ENCODE measurements around the gene MRPS14. TPM values are rescaled to one million over a fixed set of nuclear protein-coding genes. Genes with fewer than 3 reads are reported as not detected.

Gene MRPS14
- total and polyA plus RNA-seq, 2 of the 4 experiments (the other 2 are of a cell fraction): 22.0 to 23.1 TPM

GRCh38 chr1:174982971-174983689, 40.1 kb downstream of the MRPS14 start:
- Histone ChIP-seq H3K9me3 (ENCODE audit: control insufficient read depth, insufficient read depth, low read length) (no peaks in the 10 kb centered on the region), H4K91ac (ENCODE audit: insufficient read depth, low read depth, low read length) (no peak overlapping the region), H2BK15ac (ENCODE audit: low read depth, low read length) (no peak overlapping the region), H2AFZ (replicated peaks; ENCODE audit: low read length, poor library complexity) (no peak overlapping the region), H4K20me1 (ENCODE audit: insufficient read depth, low read length) (no peaks in the 10 kb centered on the region), H3K27ac (ENCODE audit: insufficient read depth, low read length) (no peak overlapping the region), H3K4me1 (ENCODE audit: control insufficient read depth, insufficient read depth, low read length) (no peaks in the 10 kb centered on the region), H3K18ac (ENCODE audit: low read depth, low read length) (no peak overlapping the region), H3K9me1 (ENCODE audit: insufficient read depth, low read length) (no peaks in the 10 kb centered on the region), H4K5ac (ENCODE audit: low read depth, low read length) (no peak overlapping the region), H3K4me3 (ENCODE audit: insufficient read depth, low read depth, low read length) (no peak overlapping the region), H2AK5ac (ENCODE audit: low read depth, low read length) (no peak overlapping the region), H3K4me2 (ENCODE audit: low read depth, low read length) (no peak overlapping the region), H4K8ac (ENCODE audit: low read depth in 2 of 2, low read length in 2 of 2) (no peak overlapping the region), H3K27me3 (ENCODE audit: control insufficient read depth, insufficient read depth, low read length) (no peaks in the 10 kb centered on the region), H3K4ac (ENCODE audit: low read depth, low read length) (no peak overlapping the region), H2BK20ac (ENCODE audit: low read depth, low read length) (no peak overlapping the region), H2AK9ac (replicated peaks; ENCODE audit: low read depth, low read length, poor library complexity) (no peak overlapping the region), H3K14ac (replicated peaks; ENCODE audit: low read depth, low read length) (no peak overlapping the region), H3K36me3 (ENCODE audit: control insufficient read depth, insufficient read depth, low read length) (no peaks in the 10 kb centered on the region), H3K9ac (ENCODE audit: low read depth, low read length) (no peak overlapping the region), H3K79me1 (ENCODE audit: low read depth in 1 of 2, low read length in 2 of 2) (no peaks in the 10 kb centered on the region), H2BK5ac (ENCODE audit: low read depth, low read length, poor library complexity, severe bottlenecking) (no peak overlapping the region), H2BK120ac (ENCODE audit: low read depth, low read length) (no peak overlapping the region), H3K23ac (ENCODE audit: low read depth, low read length) (no peak overlapping the region), H3K56ac (ENCODE audit: extremely low read depth, insufficient read depth, low read length) (no peak overlapping the region)
- dilution Hi-C loops (cut with HindIII; ENCODE audit: low sequenced_read_pairs, unreplicated experiment): no loop called here
- intact Hi-C loops (cut with micrococcal nuclease): loop anchor here (1.0 to 10.0 kb wide), 2 partner anchors 213 to 718 kb away; no protein-coding TSS in a partner anchor
- ChIA-PET CTCF (interaction anchor here (0.5 to 1.3 kb wide), 10 partner anchors 9 to 981 kb away, joined by 3 to 8 read pairs (median 3); no protein-coding TSS in a partner anchor), POLR2A (ENCODE audit: unreplicated experiment) (no interaction called here)
- BruUV-seq (replicated peaks): no TSS peak
- in situ Hi-C loops (cut with MboI; ENCODE audit: low sequenced_read_pairs): loop anchor here (25.0 kb wide), 1 partner anchor 721 kb away; no protein-coding TSS in a partner anchor
- DNase-seq: peak; percentile 49
- ATAC-seq (ENCODE audit: low read depth): peak; percentile 32
- TF ChIP-seq FOS (IDR thresholded peaks at IDR 0.05; ENCODE audit: low read depth, low read length): no peak
- peak; percentile 62 for TF ChIP-seq SMC3 (IDR thresholded peaks at IDR 0.05; ENCODE audit: low read depth, low read length)
- peak; percentile 62 for TF ChIP-seq CTCF (conservative IDR thresholded peaks at IDR 0.05; ENCODE audit: low read depth, low read length)
- no peak for TF ChIP-seq RCOR1 (IDR thresholded peaks at IDR 0.05; ENCODE audit: insufficient replicate concordance, low read length)
- TF ChIP-seq RFX5 (IDR thresholded peaks at IDR 0.05; ENCODE audit: low read depth, low read length): no peak
- no peak for TF ChIP-seq NFE2L2 (IDR thresholded peaks at IDR 0.05; ENCODE audit: low read depth, low read length)
- TF ChIP-seq CEBPB (IDR thresholded peaks at IDR 0.05; ENCODE audit: low read depth, low read length): no peak
- no peak for TF ChIP-seq POLR2A (IDR thresholded peaks at IDR 0.05; ENCODE audit: low read depth, low read length)
- no peak for TF ChIP-seq CHD1 (IDR thresholded peaks at IDR 0.05; ENCODE audit: low read depth, low read length)
- no peak for TF ChIP-seq BHLHE40 (IDR thresholded peaks at IDR 0.05; ENCODE audit: low read depth, low read length)
- TF ChIP-seq RAD21 (IDR thresholded peaks at IDR 0.05; ENCODE audit: low read length): peak; percentile 47
- no peak for TF ChIP-seq MXI1 (IDR thresholded peaks at IDR 0.05; ENCODE audit: borderline replicate concordance, low read depth, low read length)
- no peak for TF ChIP-seq MAZ (IDR thresholded peaks at IDR 0.05; ENCODE audit: borderline replicate concordance, low read depth, low read length)
- no peak for TF ChIP-seq MAFK (IDR thresholded peaks at IDR 0.05; ENCODE audit: low read depth, low read length)
- no peak for TF ChIP-seq ELK1 (IDR thresholded peaks at IDR 0.05; ENCODE audit: borderline replicate concordance, low read depth, low read length)
- no peak for TF ChIP-seq USF2 (IDR thresholded peaks at IDR 0.05; ENCODE audit: low read depth, low read length)

Data from IMR-90 (cell line).